Hepatocyte (in vitro differentiated cells): Measurements from ENCODE around the gene PGR.

Experiments used
- CTCF ChIP-seq: fragments of 200-600 bp; sonication (generic); IDR thresholded peaks from 2 replicates; pipeline ENCODE4 v1.5.1; 2016; ENCODE audit warnings: antibody characterized with exemption, mild to moderate bottlenecking; ENCODE audit not compliant: poor library complexity
- EZH2phosphoT487 ChIP-seq: fragments of 200-600 bp; sonication (generic); IDR thresholded peaks from one replicate; pipeline ENCODE4 v1.6.1; 2018; ENCODE audit warnings: antibody characterized with exemption, mild to moderate bottlenecking, low read depth, moderate library complexity; ENCODE audit not compliant: unreplicated experiment, severe bottlenecking

- TF ChIP-seq CTCF (no peak), EZH2phosphoT487 (no peak)
Measured at GRCh38 chr11:101166038-101166437, 36.4 kb upstream of the PGR start.
